GM18868 (cell line): ENCODE data around the gene AUH.

Source experiments
- ATAC-seq: cut with Tn5 transposase; IDR thresholded peaks from one replicate; pipeline ENCODE4 v1.9.1; 2021; ENCODE audit warnings: mild to moderate bottlenecking, moderate library complexity; ENCODE audit not compliant: unreplicated experiment

AUH gene

GRCh38 chr9:91193087-91193657 is 168.5 kb downstream of the AUH start:
- peak; percentile 17 for ATAC-seq

- no peak for ATAC-seq
These were observed 169.2 kb downstream of the AUH start for GRCh38 chr9:91192381-91193086.

- ATAC-seq, result no peak
These were observed 170.0 kb downstream of the AUH start for GRCh38 chr9:91191411-91192380.

- ATAC-seq, result no peak
These were observed 171.7 kb downstream of the AUH start for GRCh38 chr9:91190062-91190461.

- no peak for ATAC-seq
These were observed 172.8 kb downstream of the AUH start for GRCh38 chr9:91188719-91189590.

GRCh38 chr9:91187965-91188344 is 173.8 kb downstream of the AUH start:
- ATAC-seq, result no peak

GRCh38 chr9:91187311-91187964 is 174.3 kb downstream of the AUH start:
- ATAC-seq, result no peak

- ATAC-seq, result no peak
These were observed 175.0 kb downstream of the AUH start for GRCh38 chr9:91186632-91187108.

GRCh38 chr9:91185193-91185886 is 176.4 kb downstream of the AUH start:
- ATAC-seq, result no peak

GRCh38 chr9:91182429-91183225 is 179.1 kb downstream of the AUH start:
- ATAC-seq, result no peak

- no peak for ATAC-seq
These were observed 180.2 kb downstream of the AUH start for GRCh38 chr9:91181541-91181940.

GRCh38 chr9:91180930-91181268 is 180.8 kb downstream of the AUH start:
- ATAC-seq, result no peak

- ATAC-seq, result no peak
These were observed 181.3 kb downstream of the AUH start for GRCh38 chr9:91180240-91180929.

- no peak for ATAC-seq
These were observed 182.2 kb downstream of the AUH start for GRCh38 chr9:91179237-91180138.

- ATAC-seq, result no peak
These were observed 183.2 kb downstream of the AUH start for GRCh38 chr9:91178281-91179236.

GRCh38 chr9:91177661-91178280 is 183.9 kb downstream of the AUH start:
- no peak for ATAC-seq
